UCSD-AML1 (cell line): ENCODE results near the gene TAF1D.
"Not testable (repeated sequence)": the region's sequence is repeated elsewhere in the genome, so short reads cannot be mapped to it uniquely, and the experiment has no call there.

Source experiments
- DNase-seq: peaks from one replicate; lab custom pipeline; 2025; ENCODE audit not compliant: unreplicated experiment; lab: John Stamatoyannopoulos, UW

The TAF1D gene

GRCh38 chr11:93741094-93741881 lies at the start of gene TAF1D, which contains the start of gene C11orf54:
TAF1D (minus strand) TSS chr11:93741495; CDS start chr11:93739304, 2,191 bp downstream.
C11orf54 (plus strand) TSS chr11:93741672; CDS start chr11:93747394, 5,722 bp downstream.
- DNase-seq = peak; percentile 96

GRCh38 chr11:93784935-93785360 lies 43.7 kb upstream of the TAF1D start:
- no peak for DNase-seq

- peak; percentile 89 for DNase-seq
Measured at GRCh38 chr11:93784145-93784934, 43.0 kb upstream of the TAF1D start, which contains the start of gene MED17. MED17 (plus strand) TSS chr11:93784282; CDS start chr11:93784514, 232 bp downstream.

- no peak for DNase-seq
Measured at GRCh38 chr11:93783765-93784144, 42.5 kb upstream of the TAF1D start.

- no peak for DNase-seq
Measured at GRCh38 chr11:93783362-93783761, 42.1 kb upstream of the TAF1D start.

GRCh38 chr11:93775289-93775688 lies 34.0 kb upstream of the TAF1D start:
- no peak for DNase-seq

- not testable (repeated sequence) for DNase-seq
Measured at GRCh38 chr11:93774560-93774959, 33.3 kb upstream of the TAF1D start.

GRCh38 chr11:93773601-93774200 lies 32.4 kb upstream of the TAF1D start:
- DNase-seq = no peak

- DNase-seq = no peak
Measured at GRCh38 chr11:93773045-93773477, 31.8 kb upstream of the TAF1D start.

- no peak for DNase-seq
Measured at GRCh38 chr11:93772123-93772522, 30.8 kb upstream of the TAF1D start.

GRCh38 chr11:93770160-93770559 lies 28.9 kb upstream of the TAF1D start:
- no peak for DNase-seq

GRCh38 chr11:93767018-93767417 lies 25.7 kb upstream of the TAF1D start:
- no peak for DNase-seq

GRCh38 chr11:93766504-93766903 lies 25.2 kb upstream of the TAF1D start:
- no peak for DNase-seq

GRCh38 chr11:93765551-93765950 lies 24.3 kb upstream of the TAF1D start:
- DNase-seq = no peak

GRCh38 chr11:93761910-93762309 lies 20.6 kb upstream of the TAF1D start:
- no peak for DNase-seq

GRCh38 chr11:93759123-93759522 lies 17.8 kb upstream of the TAF1D start:
- not testable (repeated sequence) for DNase-seq

GRCh38 chr11:93757924-93758865 lies 16.9 kb upstream of the TAF1D start:
- no peak for DNase-seq

GRCh38 chr11:93757301-93757700 lies 16.0 kb upstream of the TAF1D start:
- no peak for DNase-seq

- DNase-seq = no peak
Measured at GRCh38 chr11:93756748-93757147, 15.5 kb upstream of the TAF1D start.

GRCh38 chr11:93753241-93753640 lies 11.9 kb upstream of the TAF1D start:
- DNase-seq = no peak
